Ovary (tissue), 3 donors: ENCODE results near the gene PLA2G12A.

ENCODE experiments used
- POLR2A ChIP-seq: fragments of 450-650 bp; IDR thresholded peaks from one replicate; pipeline ENCODE4 v1.6.1; 2017; ENCODE audit warnings: antibody characterized with exemption, mild to moderate bottlenecking, moderate library complexity
- TF ChIP-seq, protein P1 (sequence below), 3 donors: fragments of 450-650 bp in 2 of 3; fragments of 200-600 bp in 1 of 3; IDR thresholded peaks; one replicate each; pipeline versions ENCODE4 v1.5.1 to v1.8.0; 2016 to 2022; ENCODE audit warnings: antibody characterized with exemption in 3 of 3, mild to moderate bottlenecking in 1 of 3
- donor health status: DM: no; HTN: no; CAD: no.

DNA sequence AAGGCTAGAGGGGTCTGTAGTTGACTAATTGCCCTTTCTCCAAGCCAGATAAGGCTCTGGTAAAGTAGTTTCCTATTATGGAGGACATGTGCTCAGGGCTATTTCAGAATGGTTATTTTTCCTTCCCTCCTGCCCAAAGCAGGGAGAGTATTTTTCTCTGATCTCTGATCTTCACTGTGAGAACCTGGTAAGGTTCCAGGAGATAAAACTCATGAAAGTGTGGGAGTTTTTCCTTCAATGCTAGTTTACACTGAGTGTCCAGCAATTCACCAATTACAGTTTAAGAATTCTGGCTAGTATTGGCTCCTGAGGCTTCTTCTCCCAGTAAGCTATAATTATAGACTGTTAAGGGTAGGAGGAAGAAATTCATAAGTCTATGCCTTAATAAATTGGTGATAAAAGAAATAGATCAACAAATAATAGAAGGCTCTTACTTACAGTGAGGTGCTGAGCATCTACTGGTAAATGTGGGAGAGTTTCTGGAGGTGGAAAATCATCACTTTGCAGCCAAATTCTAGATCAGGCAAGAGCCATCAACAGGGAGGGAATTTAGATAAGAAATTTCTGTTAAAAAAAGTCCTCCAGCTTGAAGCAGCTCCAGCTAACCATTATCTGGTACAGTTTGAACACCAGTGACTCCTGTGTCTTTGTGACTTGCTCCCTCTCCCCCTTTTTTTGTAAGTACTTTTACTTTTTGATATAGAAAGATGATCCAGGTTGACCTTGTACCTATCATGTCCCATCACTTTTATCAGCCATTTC lies 57.5 kb downstream of the PLA2G12A start:
- TF ChIP-seq, protein P1, sequence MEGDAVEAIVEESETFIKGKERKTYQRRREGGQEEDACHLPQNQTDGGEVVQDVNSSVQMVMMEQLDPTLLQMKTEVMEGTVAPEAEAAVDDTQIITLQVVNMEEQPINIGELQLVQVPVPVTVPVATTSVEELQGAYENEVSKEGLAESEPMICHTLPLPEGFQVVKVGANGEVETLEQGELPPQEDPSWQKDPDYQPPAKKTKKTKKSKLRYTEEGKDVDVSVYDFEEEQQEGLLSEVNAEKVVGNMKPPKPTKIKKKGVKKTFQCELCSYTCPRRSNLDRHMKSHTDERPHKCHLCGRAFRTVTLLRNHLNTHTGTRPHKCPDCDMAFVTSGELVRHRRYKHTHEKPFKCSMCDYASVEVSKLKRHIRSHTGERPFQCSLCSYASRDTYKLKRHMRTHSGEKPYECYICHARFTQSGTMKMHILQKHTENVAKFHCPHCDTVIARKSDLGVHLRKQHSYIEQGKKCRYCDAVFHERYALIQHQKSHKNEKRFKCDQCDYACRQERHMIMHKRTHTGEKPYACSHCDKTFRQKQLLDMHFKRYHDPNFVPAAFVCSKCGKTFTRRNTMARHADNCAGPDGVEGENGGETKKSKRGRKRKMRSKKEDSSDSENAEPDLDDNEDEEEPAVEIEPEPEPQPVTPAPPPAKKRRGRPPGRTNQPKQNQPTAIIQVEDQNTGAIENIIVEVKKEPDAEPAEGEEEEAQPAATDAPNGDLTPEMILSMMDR (IDR thresholded peaks at IDR 0.05) = no peak
- TF ChIP-seq POLR2A = no peak
